Activated CD8-positive, alpha-beta T cell treated with anti-CD3 and anti-CD28 coated beads, Interleukin-2, amount 10 ng/mL, durations not matched to agents 7 days and 5 days (primary cell): Measurements from ENCODE around the gene SOST. TPM values are rescaled to one million over a fixed set of nuclear protein-coding genes. Genes with fewer than 3 reads are reported as not detected.
A peak's percentile ranks its signal among the peaks of the same experiment; 100 is the strongest.

Experiments
- ATAC-seq: fragments of 150-1000 bp; cut with Tn5 transposase; one replicate; pipeline ENCODE4 v1.10.0; 2021; ENCODE audit warnings: moderate library complexity
- CTCF ChIA-PET: fragments of 350-600 bp; sonication (Branson Sonifier 250); formaldehyde crosslinking; loops from one replicate; lab custom pipeline; 2021; ENCODE audit warnings: antibody characterized with exemption; lab: Charles Lee
- POLR2A ChIA-PET: fragments of 350-600 bp; sonication (Branson Sonifier 250); formaldehyde crosslinking; loops from one replicate; lab custom pipeline; 2021; ENCODE audit warnings: antibody characterized with exemption; lab: Charles Lee
- DNase-seq: peaks from one replicate; pipeline ENCODE4 v3.0.0-alpha.2; 2020
- H3K27ac Mint-ChIP-seq: one replicate; pipeline ENCODE4 v1.8.0; 2021; ENCODE audit warnings: mild to moderate bottlenecking, mixed read lengths
- H3K27me3 Mint-ChIP-seq: one replicate; pipeline ENCODE4 v1.8.0; 2021; ENCODE audit warnings: low read depth, mixed read lengths
- H3K36me3 Mint-ChIP-seq: one replicate; pipeline ENCODE4 v1.8.0; 2021; ENCODE audit warnings: low read depth, mixed read lengths
- H3K4me1 Mint-ChIP-seq: one replicate; pipeline ENCODE4 v1.8.0; 2021; ENCODE audit warnings: low read depth, mixed read lengths
- H3K4me3 Mint-ChIP-seq: one replicate; pipeline ENCODE4 v1.8.0; 2021; ENCODE audit warnings: mild to moderate bottlenecking, mixed read lengths
- H3K9me3 Mint-ChIP-seq: one replicate; pipeline ENCODE4 v1.8.0; 2022; ENCODE audit warnings: mixed read lengths; ENCODE audit not compliant: insufficient read depth
- total RNA-seq, 2 experiments: library from RNA; stranded (reverse); gene quantifications; one replicate each; pipeline ENCODE4 v1.2.3, GENCODE V29; 2021

Gene SOST
- total RNA-seq, 2 experiments from 2014 or later = not detected

DNA sequence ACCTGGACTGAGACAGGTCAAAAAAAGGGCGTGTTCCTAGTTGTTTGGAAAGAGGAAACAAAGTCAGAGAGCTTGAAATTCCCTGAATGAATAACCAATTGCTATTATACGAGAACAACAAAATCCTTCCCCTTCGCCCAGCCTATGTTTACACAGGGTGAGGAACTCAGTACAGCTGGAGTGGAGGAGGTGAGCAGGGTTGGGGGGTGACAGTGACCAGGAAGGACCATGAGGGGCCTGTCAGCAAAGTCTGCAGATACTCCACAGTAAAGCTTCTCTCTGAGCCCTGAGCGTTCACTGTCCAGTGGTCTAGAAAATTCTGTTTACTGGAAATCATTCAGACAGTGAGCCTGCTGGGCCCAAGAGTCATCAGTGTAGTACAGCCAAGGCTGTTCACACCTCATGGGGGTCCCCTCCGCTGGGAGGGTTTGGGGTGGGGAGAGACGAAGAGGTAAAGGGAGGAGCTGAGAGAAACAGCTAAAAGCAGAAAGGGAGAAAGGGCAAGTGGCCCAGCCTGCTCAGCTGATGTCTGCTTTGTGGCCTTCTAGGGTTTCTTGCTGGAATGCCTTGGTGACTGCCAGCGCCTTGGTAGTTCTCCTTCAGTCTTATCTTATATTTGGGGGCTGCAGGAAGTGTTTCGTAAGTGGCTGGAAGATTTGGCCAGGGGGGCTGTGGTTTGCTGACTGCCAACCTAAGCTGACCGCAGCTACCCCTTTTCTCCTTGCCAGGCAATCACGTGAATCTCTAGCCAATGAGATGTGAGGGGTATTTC is 14.5 kb upstream of the SOST start:
- no peak for ATAC-seq
- Mint-ChIP-seq H3K9me3 (no peaks in the 10 kb centered on the region), H3K4me1 (peaks cover 9% of the 10 kb centered on the region), H3K4me3 (no peak overlapping the region), H3K27me3 (no peaks in the 10 kb centered on the region), H3K27ac (peak overlapping the region; percentile 64), H3K36me3 (peaks cover 12% of the 10 kb centered on the region)
- ChIA-PET CTCF (interaction anchor here (1.2 kb wide), 1 partner anchor 78 kb away, joined by 3 read pairs; no protein-coding TSS in a partner anchor), POLR2A (interaction anchor here (0.6 kb wide), 1 partner anchor 520 kb away, joined by 3 read pairs; no protein-coding TSS in a partner anchor)
- DNase-seq = no peak

DNA sequence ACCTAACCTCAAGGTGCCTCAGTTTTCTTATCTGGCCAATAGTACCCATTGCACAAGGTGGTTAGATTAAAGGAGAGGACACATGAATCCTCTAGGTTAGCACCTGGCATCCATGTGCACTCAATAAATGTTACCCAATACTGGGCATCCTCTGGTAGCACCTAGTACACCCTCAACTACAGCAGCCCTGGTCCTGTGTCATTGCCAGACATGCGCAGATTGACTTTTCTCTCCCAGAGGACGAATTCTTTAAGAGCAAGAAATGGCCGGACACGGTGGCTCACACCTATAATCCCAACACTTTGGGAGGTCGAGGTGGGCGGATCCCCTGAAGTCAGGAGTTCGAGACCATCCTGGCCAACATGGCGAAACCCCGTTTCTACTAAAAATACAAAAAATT is 12.9 kb upstream of the SOST start:
- CTCF ChIA-PET = no interaction called here
- no peaks in the 10 kb centered on the region for H3K9me3 Mint-ChIP-seq
- H3K36me3 Mint-ChIP-seq = peaks cover 12% of the 10 kb centered on the region
- no peak overlapping the region for H3K27ac Mint-ChIP-seq
- peaks cover 9% of the 10 kb centered on the region for H3K4me1 Mint-ChIP-seq
- POLR2A ChIA-PET = no interaction called here
- no peak overlapping the region for H3K4me3 Mint-ChIP-seq
- no peak for ATAC-seq
- no peak for DNase-seq
- H3K27me3 Mint-ChIP-seq = no peaks in the 10 kb centered on the region

DNA sequence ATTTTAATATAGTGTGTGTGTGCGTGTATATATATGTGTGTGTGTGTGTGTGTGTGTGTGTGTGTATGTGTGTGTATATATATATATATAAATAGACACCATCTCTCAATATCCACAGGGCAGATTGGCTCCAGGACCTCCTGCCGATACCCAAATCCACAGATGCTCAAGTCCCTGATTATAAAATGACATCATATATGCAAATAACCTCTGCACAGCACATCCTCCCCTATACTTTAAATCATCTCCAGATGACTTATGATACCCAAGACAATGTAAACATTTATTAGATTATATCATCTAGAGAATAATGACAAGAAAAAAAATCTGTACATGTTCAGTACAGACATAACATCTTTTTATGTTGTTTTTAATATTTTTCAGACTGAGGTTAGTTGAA is 12.4 kb upstream of the SOST start:
- ChIA-PET CTCF (interaction anchor here (1.7 kb wide), 1 partner anchor 77 kb away, joined by 4 read pairs; no protein-coding TSS in a partner anchor), POLR2A (no interaction called here)
- no peak for ATAC-seq
- no peak for DNase-seq
- Mint-ChIP-seq H3K4me1 (peaks cover 9% of the 10 kb centered on the region), H3K36me3 (peaks cover 12% of the 10 kb centered on the region), H3K4me3 (no peak overlapping the region), H3K27me3 (no peaks in the 10 kb centered on the region), H3K9me3 (no peaks in the 10 kb centered on the region), H3K27ac (no peak overlapping the region)

DNA sequence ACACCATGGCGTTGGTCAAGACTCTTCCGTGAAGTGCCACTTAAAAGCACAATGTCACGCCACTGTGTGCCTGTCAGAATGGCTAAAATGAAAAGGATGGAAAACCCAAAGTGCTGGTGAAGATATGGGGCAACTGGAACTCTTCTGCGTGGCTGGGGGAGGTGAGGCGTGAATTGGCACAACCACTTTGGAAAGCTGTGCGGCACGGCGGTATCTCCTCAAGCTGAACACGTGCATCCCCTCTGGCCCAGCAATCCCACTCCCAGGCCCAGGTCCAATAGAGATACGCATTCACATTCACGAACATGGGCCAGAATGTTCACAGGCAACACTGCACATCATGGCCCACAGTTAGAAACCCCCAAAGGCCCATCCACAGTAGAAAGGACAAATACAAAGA is 11.3 kb upstream of the SOST start:
- ChIA-PET POLR2A (no interaction called here), CTCF (interaction anchor here (1.4 to 1.7 kb wide), 2 partner anchors 9 to 76 kb away, joined by 4 to 8 read pairs; no protein-coding TSS in a partner anchor)
- no peak for DNase-seq
- H3K4me1 Mint-ChIP-seq = peaks cover 9% of the 10 kb centered on the region
- H3K36me3 Mint-ChIP-seq = peaks cover 10% of the 10 kb centered on the region
- H3K27ac Mint-ChIP-seq = no peak overlapping the region
- no peaks in the 10 kb centered on the region for H3K9me3 Mint-ChIP-seq
- ATAC-seq = no peak
- peaks cover 3% of the 10 kb centered on the region for H3K27me3 Mint-ChIP-seq
- H3K4me3 Mint-ChIP-seq = no peak overlapping the region

DNA sequence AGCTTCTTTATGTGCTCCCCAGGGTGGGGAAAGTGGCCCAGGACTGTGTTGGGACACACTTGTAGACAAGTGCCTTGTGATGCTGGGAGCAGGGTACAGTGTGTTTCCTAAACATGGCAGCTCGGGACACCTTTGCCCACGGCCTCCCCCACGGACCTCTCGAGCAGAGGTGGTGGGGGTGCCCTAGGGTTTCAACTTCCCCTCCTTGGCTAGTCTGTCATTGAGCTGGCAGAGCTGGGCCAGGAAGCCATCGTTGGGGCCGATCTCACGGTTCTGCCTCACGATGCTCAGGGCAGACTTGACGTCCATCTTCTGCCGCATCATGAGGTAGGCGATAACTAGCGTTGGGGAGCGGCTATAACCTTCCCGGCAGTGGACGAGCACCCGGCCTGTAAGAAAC is 10.8 kb upstream of the SOST start:
- H3K4me1 Mint-ChIP-seq = peaks cover 9% of the 10 kb centered on the region
- POLR2A ChIA-PET = no interaction called here

DNA sequence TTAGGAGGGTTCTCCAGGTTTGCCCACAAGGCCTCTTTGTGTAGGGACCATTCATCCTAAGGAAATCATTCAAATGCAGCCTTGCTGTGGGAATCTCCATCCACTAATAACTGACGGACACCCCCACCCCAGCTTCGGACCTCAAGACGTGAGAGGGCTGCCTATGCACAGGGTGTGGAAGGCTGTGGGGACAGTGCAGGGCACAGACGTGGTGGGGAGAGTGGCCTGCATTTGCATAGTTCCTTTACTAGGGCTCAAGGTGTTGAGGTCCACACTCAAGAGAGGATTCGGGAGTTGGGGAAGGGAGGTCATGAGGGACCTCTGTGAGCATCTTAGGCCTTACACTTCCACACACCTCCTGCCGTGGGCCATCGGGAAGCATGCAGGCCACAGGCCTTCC is 10.4 kb upstream of the SOST start:
- peaks cover 10% of the 10 kb centered on the region for H3K36me3 Mint-ChIP-seq
- ChIA-PET POLR2A (no interaction called here), CTCF (interaction anchor here (0.7 to 1.7 kb wide), 3 partner anchors 8 to 75 kb away, joined by 3 to 8 read pairs (median 4); no protein-coding TSS in a partner anchor)
- no peak overlapping the region for H3K27ac Mint-ChIP-seq
- ATAC-seq = no peak
- H3K9me3 Mint-ChIP-seq = no peaks in the 10 kb centered on the region
- H3K4me3 Mint-ChIP-seq = no peak overlapping the region
- peaks cover 9% of the 10 kb centered on the region for H3K4me1 Mint-ChIP-seq
- no peak for DNase-seq
- H3K27me3 Mint-ChIP-seq = peaks cover 3% of the 10 kb centered on the region

More for the DNA sequence above, 10.8 kb upstream of the SOST start:
- ATAC-seq (no peak), DNase-seq (no peak)
- H3K27me3 Mint-ChIP-seq = peaks cover 3% of the 10 kb centered on the region
- H3K27ac Mint-ChIP-seq = no peak overlapping the region
- H3K36me3 Mint-ChIP-seq = peaks cover 10% of the 10 kb centered on the region
- H3K4me3 Mint-ChIP-seq = no peak overlapping the region
- no peaks in the 10 kb centered on the region for H3K9me3 Mint-ChIP-seq
- CTCF ChIA-PET = interaction anchor here (1.4 to 1.7 kb wide), 2 partner anchors 9 to 75 kb away, joined by 4 to 8 read pairs; no protein-coding TSS in a partner anchor

DNA sequence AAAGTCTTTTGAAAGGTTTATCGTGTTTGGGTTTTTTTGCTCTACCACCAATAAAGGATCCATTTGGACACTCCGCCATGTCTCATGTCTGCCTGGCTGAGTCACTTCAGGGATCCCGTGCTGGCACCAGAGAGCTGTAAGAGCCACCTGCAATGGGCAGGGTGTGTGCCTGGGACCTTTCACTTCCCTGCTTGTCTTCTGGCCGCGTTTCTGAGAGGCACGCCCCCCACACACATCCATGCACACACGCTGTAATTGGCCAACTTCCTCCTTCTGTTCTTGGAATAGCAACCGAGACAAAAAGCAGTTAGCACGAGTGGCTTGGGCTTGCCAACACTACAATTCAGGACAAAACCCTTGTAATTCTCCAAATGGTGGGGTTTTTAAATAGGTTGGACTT is 9.8 kb upstream of the SOST start:
- Mint-ChIP-seq H3K9me3 (no peaks in the 10 kb centered on the region), H3K4me1 (peaks cover 6% of the 10 kb centered on the region)
- CTCF ChIA-PET = interaction anchor here (0.7 to 17.0 kb wide), 3 partner anchors 69 to 78 kb away, joined by 3 to 607 read pairs (median 12); partner anchors contain the start of gene CD300LG

DNA sequence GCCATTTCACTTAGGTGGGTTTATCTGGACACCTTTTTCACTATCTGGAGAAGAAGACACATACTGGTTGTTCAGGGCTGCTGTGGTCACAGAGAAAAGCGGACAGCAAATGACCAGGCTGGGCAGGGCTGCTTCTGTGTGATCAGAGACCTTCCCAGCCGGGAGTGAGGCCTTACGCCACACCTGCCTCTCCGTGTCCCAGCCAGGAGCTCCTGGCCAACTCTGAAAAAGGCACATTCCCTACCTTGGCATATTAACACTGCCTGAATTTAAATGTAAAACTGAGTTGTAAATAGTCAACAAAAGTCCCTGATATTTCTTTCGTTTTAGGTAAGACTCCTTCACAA is 9.1 kb upstream of the SOST start:
- no peaks in the 10 kb centered on the region for H3K4me1 Mint-ChIP-seq
- H3K9me3 Mint-ChIP-seq = no peaks in the 10 kb centered on the region
- ATAC-seq = no peak
- peaks cover 2% of the 10 kb centered on the region for H3K36me3 Mint-ChIP-seq
- H3K27ac Mint-ChIP-seq = no peak overlapping the region
- H3K27me3 Mint-ChIP-seq = peaks cover 7% of the 10 kb centered on the region
- no peak for DNase-seq
- no peak overlapping the region for H3K4me3 Mint-ChIP-seq
- ChIA-PET CTCF (interaction anchor here (0.8 to 17.0 kb wide), 17 partner anchors 10 to 369 kb away, joined by 3 to 607 read pairs (median 6); partner anchors contain the start of genes ARL4D, CD300LG, CFAP97D1 and DHX8), POLR2A (interaction anchor here (0.7 kb wide), 1 partner anchor 198 kb away, joined by 3 read pairs; no protein-coding TSS in a partner anchor)

More for the DNA sequence above, 9.8 kb upstream of the SOST start:
- POLR2A ChIA-PET = no interaction called here
- Mint-ChIP-seq H3K36me3 (peaks cover 9% of the 10 kb centered on the region), H3K27me3 (peaks cover 7% of the 10 kb centered on the region), H3K4me3 (no peak overlapping the region), H3K27ac (no peak overlapping the region)
- no peak for ATAC-seq
- no peak for DNase-seq

DNA sequence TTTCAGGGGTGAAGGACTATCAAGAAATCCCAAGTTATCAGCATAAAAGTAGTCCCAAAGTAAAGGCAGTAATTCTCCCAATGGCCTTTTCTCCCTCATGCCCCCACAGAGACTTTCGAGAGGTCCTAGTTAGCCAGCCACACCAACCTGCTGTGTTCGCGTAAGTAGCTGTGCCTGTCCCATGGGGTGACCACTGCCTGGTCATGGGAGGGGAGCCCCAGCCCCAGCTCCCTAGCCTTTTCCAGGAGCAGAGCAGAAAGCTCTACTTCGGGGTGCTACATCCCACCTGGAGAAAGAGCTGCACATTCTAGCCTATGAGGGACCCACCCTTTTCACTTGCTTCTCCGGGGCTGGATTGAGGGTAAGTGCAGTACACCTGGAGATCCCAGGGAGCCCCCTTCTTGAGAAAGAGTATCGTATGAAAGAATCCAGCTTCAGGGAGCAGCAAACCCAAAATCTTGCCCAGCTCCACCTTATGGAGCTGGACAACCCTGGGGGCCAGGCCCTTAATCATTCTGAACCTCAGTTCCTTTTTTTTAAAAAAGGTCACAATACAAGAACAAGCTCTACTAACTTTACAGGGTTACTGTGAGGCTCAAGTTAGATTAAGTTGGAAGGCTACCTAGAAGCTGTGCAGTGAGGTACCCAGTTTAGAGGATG is 8.6 kb upstream of the SOST start:
- H3K9me3 Mint-ChIP-seq = no peaks in the 10 kb centered on the region
- DNase-seq (no peak), ATAC-seq (no peak)
- no peaks in the 10 kb centered on the region for H3K36me3 Mint-ChIP-seq
- H3K27me3 Mint-ChIP-seq = peaks cover 7% of the 10 kb centered on the region
- POLR2A ChIA-PET = interaction anchor here (0.7 kb wide), 1 partner anchor 198 kb away, joined by 3 read pairs; no protein-coding TSS in a partner anchor
- no peaks in the 10 kb centered on the region for H3K4me1 Mint-ChIP-seq
- H3K4me3 Mint-ChIP-seq = no peak overlapping the region
- H3K27ac Mint-ChIP-seq = no peak overlapping the region
- CTCF ChIA-PET = interaction anchor here (0.6 to 17.0 kb wide), 31 partner anchors 10 to 369 kb away, joined by 3 to 607 read pairs (median 5); partner anchors contain the start of genes ARL4D, CD300LG, CFAP97D1 and DHX8

DNA sequence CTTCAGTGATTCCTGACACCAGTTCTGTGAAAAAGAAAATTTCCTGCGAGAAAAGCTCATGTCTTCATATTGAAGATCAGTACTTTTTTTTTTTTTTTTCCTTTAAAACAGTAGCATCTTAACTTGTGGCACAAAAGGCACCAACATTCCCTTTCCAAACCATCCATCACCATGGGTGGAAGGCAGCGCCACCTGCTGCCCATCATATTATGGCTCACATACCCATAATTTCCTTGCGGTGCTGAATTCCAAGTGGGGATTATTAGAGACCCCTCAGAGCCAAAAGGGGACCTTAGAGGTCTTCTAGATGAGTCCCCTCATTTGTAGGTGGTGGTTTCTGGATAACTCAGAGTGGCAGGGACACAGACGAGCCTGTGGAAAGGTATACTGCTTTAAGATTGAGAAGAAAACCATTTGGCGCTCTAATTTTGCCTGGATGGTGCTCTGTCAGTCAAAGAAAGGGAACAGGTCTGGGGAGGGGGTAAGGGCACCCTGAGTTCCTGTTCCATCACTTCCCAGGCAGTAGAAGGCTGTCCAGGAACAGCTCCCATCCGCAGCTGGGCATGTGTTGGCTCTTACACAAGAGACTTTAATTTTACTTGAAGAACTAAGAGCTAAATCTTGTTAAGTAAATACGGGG is 7.9 kb upstream of the SOST start:
- H3K4me3 Mint-ChIP-seq = no peak overlapping the region
- no peaks in the 10 kb centered on the region for H3K9me3 Mint-ChIP-seq
- H3K36me3 Mint-ChIP-seq = no peaks in the 10 kb centered on the region
- ATAC-seq (no peak), DNase-seq (peak; percentile 58)
- ChIA-PET POLR2A (no interaction called here), CTCF (interaction anchor here (0.6 to 17.0 kb wide), 53 partner anchors 8 to 368 kb away, joined by 3 to 607 read pairs (median 5); partner anchors contain the start of genes ARL4D, CD300LG, CFAP97D1 and DHX8)
- peaks cover 7% of the 10 kb centered on the region for H3K27me3 Mint-ChIP-seq
- H3K4me1 Mint-ChIP-seq = no peaks in the 10 kb centered on the region
- no peak overlapping the region for H3K27ac Mint-ChIP-seq

DNA sequence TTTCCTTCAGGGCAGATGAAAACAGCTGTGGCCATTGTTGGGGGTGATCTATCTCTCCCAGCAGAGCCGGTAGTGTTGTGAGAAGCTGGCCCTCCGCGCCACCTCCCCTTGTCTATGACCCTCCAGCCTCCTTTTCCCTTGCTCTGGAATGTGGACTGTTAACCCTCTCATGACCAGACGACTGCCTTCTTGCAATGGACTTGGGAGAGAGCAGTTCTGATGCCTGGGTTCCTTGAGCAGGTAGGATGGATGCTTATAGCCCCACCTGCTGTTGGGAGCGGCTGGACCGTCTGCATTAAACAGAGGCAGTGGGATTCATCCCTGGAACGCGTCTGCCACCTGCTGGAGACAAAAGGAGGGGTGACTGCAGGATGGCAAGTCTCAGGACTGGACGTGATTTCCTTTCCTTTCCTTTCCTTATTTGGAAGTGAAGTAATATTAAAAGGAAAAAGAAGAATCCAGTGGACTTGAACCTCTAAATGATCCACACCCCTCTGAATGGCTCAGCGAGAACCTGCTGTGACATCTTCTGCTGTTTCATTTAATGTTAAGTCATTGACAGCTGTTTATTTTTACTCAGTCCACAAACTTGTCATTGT is 1.8 kb upstream of the SOST start:
- Mint-ChIP-seq H3K4me3 (no peak overlapping the region), H3K9me3 (no peaks in the 10 kb centered on the region), H3K36me3 (no peaks in the 10 kb centered on the region), H3K4me1 (peaks cover 2% of the 10 kb centered on the region), H3K27me3 (peaks cover 24% of the 10 kb centered on the region), H3K27ac (no peak overlapping the region)
- DNase-seq (peak; percentile 94), ATAC-seq (peak; percentile 95)
- POLR2A ChIA-PET = no interaction called here
- CTCF ChIA-PET = interaction anchor here (0.6 to 17.0 kb wide), 22 partner anchors 9 to 393 kb away, joined by 3 to 607 read pairs (median 4); partner anchors contain the start of gene DUSP3
